Natural killer cell (primary cell): ENCODE measurements around the gene FAM131C. TPM values are rescaled to one million over a fixed set of nuclear protein-coding genes. Genes with fewer than 3 reads are reported as not detected.

Experiments used
- ATAC-seq, 3 donors: fragments of 150-1000 bp in 2 of 3; fragments of 200-7000 bp in 1 of 3; cut with Tn5 transposase; 1 replicate in 1 of 3; 2 replicates in 2 of 3; pipeline ENCODE4 v1.10.0; 2021; ENCODE audit warnings: mild to moderate bottlenecking in 2 of 3, moderate library complexity in 2 of 3
- DNase-seq, 2 donors: peaks; one replicate each; pipeline versions ENCODE4 v3.0.0 to v3.0.0-alpha.2; 2013 to 2021; ENCODE audit warnings: mixed read lengths in 1 of 2
- H3K27ac ChIP-seq: one replicate; pipeline ENCODE4 v1.5.1; 2013; ENCODE audit warnings: mild to moderate bottlenecking, low read length
- H3K27me3 ChIP-seq: one replicate; pipeline ENCODE4 v1.6.1; 2013; ENCODE audit warnings: low read length; ENCODE audit not compliant: control insufficient read depth, insufficient read depth
- H3K36me3 ChIP-seq: one replicate; pipeline ENCODE4 v1.6.1; 2013; ENCODE audit warnings: low read length; ENCODE audit not compliant: control insufficient read depth, insufficient read depth
- H3K4me1 ChIP-seq: one replicate; pipeline ENCODE4 v1.6.1; 2013; ENCODE audit warnings: low read length; ENCODE audit not compliant: control insufficient read depth, insufficient read depth
- H3K4me3 ChIP-seq: one replicate; pipeline ENCODE4 v1.5.1; 2013; ENCODE audit warnings: low read length
- H3K9me3 ChIP-seq: one replicate; pipeline ENCODE4 v1.6.1; 2013; ENCODE audit warnings: low read length; ENCODE audit not compliant: control insufficient read depth, insufficient read depth
- H3K27ac Mint-ChIP-seq, 2 donors: one replicate each; pipeline ENCODE4 v1.8.0; 2022; ENCODE audit warnings: mild to moderate bottlenecking in 2 of 2, mixed read lengths in 2 of 2, moderate library complexity in 1 of 2
- H3K27me3 Mint-ChIP-seq, 2 donors: one replicate each; pipeline ENCODE4 v1.8.0; 2022; ENCODE audit warnings: low read depth in 2 of 2, mixed read lengths in 2 of 2
- H3K36me3 Mint-ChIP-seq: one replicate; pipeline ENCODE4 v1.8.0; 2022; ENCODE audit warnings: mixed read lengths
- H3K4me1 Mint-ChIP-seq, 2 donors: one replicate each; pipeline ENCODE4 v1.8.0; 2022; ENCODE audit warnings: mixed read lengths in 2 of 2
- H3K4me3 Mint-ChIP-seq: one replicate; pipeline ENCODE4 v1.8.0; 2022; ENCODE audit warnings: mild to moderate bottlenecking, moderate library complexity, mixed read lengths
- H3K9me3 Mint-ChIP-seq, 2 donors: one replicate each; pipeline ENCODE4 v1.8.0; 2022; ENCODE audit warnings: mixed read lengths in 2 of 2
- CTCF ChIP-seq: fragments of 200-600 bp; IDR thresholded peaks from one replicate; pipeline ENCODE4 v1.8.0; 2022; ENCODE audit warnings: antibody characterized with exemption
- WGBS: methylation state at CpG from one replicate; pipeline ENCODE4 v1.1.7; 2013; ENCODE audit warnings: missing lambda C conversion rate; ENCODE audit not compliant: insufficient coverage; 5-methylcytosine and 5-hydroxymethylcytosine counted together
- intact Hi-C: fragments of 100-400 bp; cut with micrococcal nuclease; formaldehyde crosslinking; loops from one replicate; pipeline ENCODE4 v1.14.2; 2022
- total RNA-seq, 4 donors: library from RNA; stranded (reverse); fragments of 120-200 nt in 1 of 4; gene quantifications; one replicate each; pipeline versions ENCODE4 v1.2.3 to v1.2.4, GENCODE V29; 2013 to 2022

Gene FAM131C
- total RNA-seq, 3 donors from 2014 or later (not counting 1 experiment from before 2014, with no cell fraction given), result not detected

GRCh38 chr1:16047791-16048475 is 25.5 kb downstream of the FAM131C start:
- H3K4me3 ChIP-seq, result no peak overlapping the region
- DNase-seq (no peak), ATAC-seq (no peak)
- H3K4me3 Mint-ChIP-seq, result no peak overlapping the region
- peaks cover 3% of the 10 kb centered on the region for H3K27me3 ChIP-seq
- no peaks in the 10 kb centered on the region for H3K36me3 Mint-ChIP-seq
- H3K27ac ChIP-seq, result no peak overlapping the region
- 93% methylated on average over 11 of the region's 19 CpGs for WGBS
- peaks cover 0 to 12% of the 10 kb centered on the region in 2 donors for H3K4me1 Mint-ChIP-seq
- no peaks in the 10 kb centered on the region for H3K9me3 ChIP-seq
- H3K36me3 ChIP-seq, result no peaks in the 10 kb centered on the region
- H3K27ac Mint-ChIP-seq, result no peak overlapping the region
- H3K27me3 Mint-ChIP-seq, result peaks cover 0 to 10% of the 10 kb centered on the region in 2 donors
- peaks cover 11% of the 10 kb centered on the region for H3K4me1 ChIP-seq
- intact Hi-C loops, result no loop called here
- no peaks in the 10 kb centered on the region for H3K9me3 Mint-ChIP-seq
- TF ChIP-seq CTCF, result no peak

DNA sequence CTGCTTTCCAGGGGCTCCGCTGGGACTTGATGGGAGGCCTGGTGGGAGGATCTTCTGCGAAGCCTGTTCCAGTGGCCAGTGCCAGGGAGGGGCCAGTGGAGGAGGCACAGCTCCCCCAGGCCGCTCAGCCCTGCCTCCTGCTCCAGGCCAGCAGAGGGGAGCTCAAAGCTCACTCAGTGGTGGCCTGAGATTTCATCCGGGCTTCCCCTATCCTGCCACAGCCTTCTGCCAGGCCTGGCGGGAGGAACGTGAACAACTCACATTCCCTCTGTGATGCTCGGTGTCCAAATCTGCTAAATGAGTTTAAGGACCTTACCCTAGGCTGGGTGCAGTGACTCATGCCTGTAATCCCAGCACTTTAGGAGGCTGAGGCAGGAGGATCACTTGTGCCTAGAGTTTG is 26.6 kb downstream of the FAM131C start:
- H3K27me3 ChIP-seq, result peaks cover 3% of the 10 kb centered on the region
- H3K9me3 Mint-ChIP-seq, result no peaks in the 10 kb centered on the region
- H3K27me3 Mint-ChIP-seq, result peaks cover 0 to 10% of the 10 kb centered on the region in 2 donors
- intact Hi-C loops, result no loop called here
- H3K9me3 ChIP-seq, result no peaks in the 10 kb centered on the region
- ATAC-seq (no peak), DNase-seq (no peak)
- TF ChIP-seq CTCF, result no peak
- 82% methylated on average over 7 of the region's 7 CpGs for WGBS
- H3K36me3 ChIP-seq, result no peaks in the 10 kb centered on the region
- H3K4me3 ChIP-seq, result no peak overlapping the region
- peaks cover 11% of the 10 kb centered on the region for H3K4me1 ChIP-seq
- H3K4me3 Mint-ChIP-seq, result no peak overlapping the region
- no peaks in the 10 kb centered on the region for H3K36me3 Mint-ChIP-seq
- H3K27ac Mint-ChIP-seq, result no peak overlapping the region
- peaks cover 0 to 12% of the 10 kb centered on the region in 2 donors for H3K4me1 Mint-ChIP-seq
- H3K27ac ChIP-seq, result no peak overlapping the region

- no peak for ATAC-seq
- 94% methylated on average over 5 of the region's 5 CpGs for WGBS
- peaks cover 0 to 3% of the 10 kb centered on the region in 2 donors for H3K27me3 Mint-ChIP-seq
These were observed 29.5 kb downstream of the FAM131C start for GRCh38 chr1:16043950-16044349.

More at GRCh38 chr1:16043950-16044349, 29.5 kb downstream of the FAM131C start:
- H3K27me3 ChIP-seq, result no peaks in the 10 kb centered on the region
- no peak for TF ChIP-seq CTCF
- H3K9me3 Mint-ChIP-seq, result no peaks in the 10 kb centered on the region
- H3K36me3 ChIP-seq, result no peaks in the 10 kb centered on the region
- intact Hi-C loops, result no loop called here
- no peak overlapping the region for H3K27ac Mint-ChIP-seq
- no peak overlapping the region for H3K4me3 Mint-ChIP-seq
- peaks cover 8% of the 10 kb centered on the region for H3K4me1 ChIP-seq
- H3K36me3 Mint-ChIP-seq, result no peaks in the 10 kb centered on the region
- DNase-seq, result no peak
- H3K4me1 Mint-ChIP-seq, result peaks cover 0 to 4% of the 10 kb centered on the region in 2 donors
- H3K9me3 ChIP-seq, result no peaks in the 10 kb centered on the region
- no peak overlapping the region for H3K27ac ChIP-seq
- no peak overlapping the region for H3K4me3 ChIP-seq
